ENCODE results near the gene MRPL49. TPM values are rescaled to one million over a fixed set of nuclear protein-coding genes. Genes with fewer than 3 reads are reported as not detected.

The MRPL49 gene
- total and polyA plus RNA-seq, 2 donors (not counting 1 experiment from before 2014, with no cell fraction given): 39.6 to 48.5 TPM

- Mint-ChIP-seq H3K27me3 (no peaks in the 10 kb centered on the region), H3K4me3 (no peak overlapping the region), H3K27ac (no peak overlapping the region), H3K9me3 (ENCODE audit: insufficient read depth) (no peaks in the 10 kb centered on the region), H3K4me1 (peaks cover 41% of the 10 kb centered on the region)
- Histone ChIP-seq H3K9ac (ENCODE audit: low read length) (no peak overlapping the region), H3K4me2 (replicated peaks; ENCODE audit: low read depth, low read length, poor library complexity, severe bottlenecking) (no peak overlapping the region), H3K79me2 (ENCODE audit: control insufficient read depth, insufficient read depth, low read length) (peaks cover 49% of the 10 kb centered on the region), H4K20me1 (ENCODE audit: control insufficient read depth, insufficient read depth, low read length, poor library complexity, severe bottlenecking) (peaks cover 31% of the 10 kb centered on the region), H3K36me3 (replicated peaks in 1 of 2; ENCODE audit: control extremely low read depth in 1 of 2, control insufficient read depth in 1 of 2, extremely low read depth in 1 of 2, insufficient read depth in 2 of 2, low read length in 1 of 2) (peaks cover 0 to 36% of the 10 kb centered on the region in 2 experiments), H2AFZ (ENCODE audit: insufficient read depth, low read depth, low read length, poor library complexity, severe bottlenecking) (no peak overlapping the region), H3K27ac (ENCODE audit: low read length in 2 of 2) (peak overlapping the region; percentile 20 to 59), H3K4me3 (ENCODE audit: control extremely low read depth in 1 of 5, extremely low read depth in 1 of 5, insufficient read depth in 1 of 5, low read depth in 2 of 5, low read length in 4 of 5) (no peak overlapping the region), H3K4me1 (ENCODE audit: control insufficient read depth in 2 of 2, insufficient read depth in 2 of 2, low read length in 2 of 2) (peaks cover 21 to 37% of the 10 kb centered on the region in 2 donors), H3K9me3 (ENCODE audit: control extremely low read depth in 1 of 3, control insufficient read depth in 2 of 3, insufficient read depth in 1 of 3, low read length in 2 of 3) (no peaks in the 10 kb centered on the region), H3K27me3 (replicated peaks in 1 of 4; ENCODE audit: control extremely low read depth in 1 of 4, control insufficient read depth in 3 of 4, insufficient read depth in 4 of 4, low read length in 3 of 4) (no peaks in the 10 kb centered on the region)
- TF ChIP-seq CTCF (IDR thresholded peaks at IDR 0.05) (no peak), EZH2 (IDR thresholded peaks at IDR 0.05; ENCODE audit: borderline replicate concordance, insufficient read depth, low read depth, low read length, poor library complexity, severe bottlenecking) (no peak)
- DNase-seq (no peak), ATAC-seq (ENCODE audit: low read depth) (no peak)
- POLR2A ChIA-PET: interaction anchor here (0.5 to 3.6 kb wide), 7 partner anchors 14 to 259 kb away, joined by 3 to 27 read pairs (median 6); partner anchors contain the start of genes ARL2, CAPN1, SYVN1 and VPS51
- intact Hi-C loops (cut with micrococcal nuclease): loop anchor here (1.0 to 10.0 kb wide), 10 partner anchors 13 to 505 kb away; partner anchors contain the start of genes ARL2, ATG2A, CDC42BPG and CDC42EP2
- CTCF ChIA-PET: interaction anchor here (0.7 to 7.7 kb wide), 28 partner anchors 11 to 421 kb away, joined by 3 to 118 read pairs (median 5); partner anchors contain the start of genes ARL2, CAPN1, CDC42EP2 and CDCA5
- 94% methylated on average over 33 of the region's 36 CpGs for WGBS (ENCODE audit: insufficient coverage)
Measured at GRCh38 chr11:65109231-65110198, 12.6 kb upstream of the MRPL49 start.

Measured in B cell (primary cell).